Measurements from ENCODE around the gene AIM2. TPM values are rescaled to one million over a fixed set of nuclear protein-coding genes. Genes with fewer than 3 reads are reported as not detected.
"Not testable (repeated sequence)": the region's sequence is repeated elsewhere in the genome, so short reads cannot be mapped to it uniquely, and the experiment has no call there.

The AIM2 gene
- under 1 TPM in 2 of 4 donors, not detected in 2; 0.21 to 0.30 TPM for polyA plus RNA-seq (ENCODE audit: insufficient read length in 4 of 4)

DNA sequence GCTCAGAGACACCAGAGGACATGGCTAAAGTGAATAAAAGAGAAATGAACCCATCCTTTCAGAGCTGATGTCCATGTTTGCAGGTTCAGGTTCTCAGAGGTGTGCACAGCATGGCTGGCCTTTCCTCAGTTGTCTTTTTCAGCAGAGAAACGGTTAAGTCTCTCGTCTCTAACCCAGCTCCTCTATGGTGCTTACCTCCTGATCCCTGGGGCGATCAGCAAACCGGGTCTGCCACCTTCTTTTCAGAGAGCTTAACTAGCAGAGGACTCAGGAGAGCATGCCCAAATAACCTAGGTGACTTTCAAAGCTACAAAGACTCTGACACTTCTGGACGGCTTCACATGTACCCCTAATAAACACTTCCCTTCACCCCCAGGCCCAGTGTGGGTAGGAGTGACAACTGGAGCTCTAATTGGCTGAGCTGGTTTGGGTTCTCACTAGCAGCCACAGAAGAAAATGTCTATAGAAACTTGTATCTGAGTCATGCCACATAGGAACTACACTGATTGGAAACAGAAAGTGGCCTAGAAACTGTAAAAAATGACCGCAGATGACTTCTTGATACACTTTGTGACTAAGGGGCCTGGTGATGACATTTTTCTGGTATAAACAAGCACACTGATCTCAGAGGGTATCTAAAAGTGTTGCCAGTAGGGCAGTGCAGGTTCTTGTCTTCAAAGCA, at the start of gene AIM2:
TSS of gene AIM2 (minus strand) at position 329 of the 682 bp plus-strand sequence. CDS start 3,267 bp downstream, outside the sequence.
- DNase-seq (ENCODE audit: low read depth in 4 of 4, low spot score in 3 of 4): no peak

GRCh38 chr1:159123587-159123986, 47.0 kb upstream of the AIM2 start:
- DNase-seq (ENCODE audit: low read depth in 4 of 4, low spot score in 3 of 4): no peak

DNA sequence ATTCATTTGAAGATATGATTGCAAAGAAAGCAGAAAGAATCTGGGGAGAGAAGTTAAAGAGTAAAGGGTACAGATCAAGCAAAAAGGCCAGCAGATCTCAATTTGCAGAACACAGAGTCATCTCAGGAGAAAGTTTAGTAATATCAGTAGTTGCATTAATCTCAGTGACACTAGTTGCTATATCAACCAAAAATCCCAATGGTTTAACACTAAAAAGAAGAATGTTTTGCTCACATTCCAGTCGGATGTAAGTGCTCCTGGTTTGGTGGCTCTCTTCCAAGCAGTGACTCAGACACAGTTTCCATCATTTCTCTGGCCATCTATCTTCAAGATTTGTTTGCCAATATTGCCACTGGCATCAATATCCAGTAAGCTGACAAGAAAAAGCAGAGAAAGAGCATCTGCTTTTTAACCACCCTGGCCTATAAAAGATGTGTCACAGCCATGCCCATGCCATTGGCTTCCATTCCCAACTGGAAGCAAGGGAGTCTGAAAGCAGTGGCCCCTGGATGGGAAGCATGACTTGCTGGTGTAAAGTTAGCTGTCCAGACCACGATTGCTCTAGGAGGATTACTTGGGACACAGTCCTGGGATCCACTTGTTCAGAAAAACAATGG, 45.5 kb upstream of the AIM2 start:
- DNase-seq (ENCODE audit: low read depth in 4 of 4, low spot score in 3 of 4): no peak

- no peak for DNase-seq (ENCODE audit: low read depth in 4 of 4, low spot score in 3 of 4)
Observed at GRCh38 chr1:159121526-159121925, 45.0 kb upstream of the AIM2 start.

DNA sequence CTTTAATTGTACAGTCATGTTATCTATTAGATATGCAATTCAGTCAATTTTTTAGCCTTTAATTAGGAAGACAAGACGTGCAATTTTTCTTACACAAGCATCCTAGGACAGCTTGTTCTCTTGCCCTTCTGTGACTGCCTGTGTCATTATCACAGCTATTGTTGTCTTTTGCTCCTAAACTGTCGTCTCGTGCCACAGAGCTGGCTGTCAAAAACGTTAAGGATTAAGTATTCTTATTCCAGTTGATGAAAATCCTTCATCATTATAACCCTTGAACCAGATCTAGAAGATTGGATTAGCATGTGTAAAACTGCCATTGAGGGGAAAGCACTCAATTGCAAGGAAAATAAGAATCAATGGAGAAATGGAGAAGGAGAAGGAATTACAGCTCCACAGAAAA, 43.8 kb upstream of the AIM2 start:
- no peak for DNase-seq (ENCODE audit: low read depth in 4 of 4, low spot score in 3 of 4)

DNA sequence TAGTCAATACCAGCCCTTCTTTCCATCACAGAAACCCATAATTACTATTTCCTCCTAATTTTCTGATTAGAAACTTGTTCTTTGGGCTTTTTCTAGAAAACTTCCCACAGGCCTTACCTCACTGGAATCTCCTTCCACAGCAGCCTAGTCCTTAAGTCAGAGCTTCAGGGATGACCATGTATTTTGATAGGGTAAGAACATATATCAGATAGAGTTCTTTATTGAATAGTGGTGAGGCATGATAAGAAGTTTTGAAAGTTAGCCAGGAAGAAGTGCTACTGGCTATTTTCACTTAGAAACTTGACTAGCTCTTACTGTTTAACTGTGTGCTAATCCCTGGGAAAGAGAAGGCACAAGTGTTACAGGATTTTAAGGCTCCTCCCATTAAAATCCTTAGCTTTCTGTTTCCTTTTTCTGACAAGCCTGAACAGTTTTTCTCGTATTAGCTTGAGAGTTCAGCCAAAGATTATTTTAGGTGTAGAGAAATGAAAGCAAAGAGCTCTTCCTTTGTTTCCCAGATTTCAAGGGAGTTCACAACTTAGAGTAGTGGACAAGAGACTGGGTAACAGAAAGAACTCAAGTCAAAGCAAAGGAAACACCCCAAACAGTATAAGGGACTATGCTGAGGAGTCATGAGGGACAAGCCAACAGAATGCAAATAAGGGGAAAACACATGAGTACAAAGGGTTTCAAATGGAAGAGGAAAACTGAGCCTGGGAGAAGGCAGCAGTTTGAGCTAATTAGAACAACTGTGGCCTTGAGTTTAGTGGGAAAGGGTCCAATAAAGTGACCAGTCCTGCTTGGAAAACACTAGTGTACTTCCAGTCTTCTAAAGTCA, 37.2 kb upstream of the AIM2 start:
- DNase-seq (ENCODE audit: low read depth in 4 of 4, low spot score in 3 of 4): no peak

DNA sequence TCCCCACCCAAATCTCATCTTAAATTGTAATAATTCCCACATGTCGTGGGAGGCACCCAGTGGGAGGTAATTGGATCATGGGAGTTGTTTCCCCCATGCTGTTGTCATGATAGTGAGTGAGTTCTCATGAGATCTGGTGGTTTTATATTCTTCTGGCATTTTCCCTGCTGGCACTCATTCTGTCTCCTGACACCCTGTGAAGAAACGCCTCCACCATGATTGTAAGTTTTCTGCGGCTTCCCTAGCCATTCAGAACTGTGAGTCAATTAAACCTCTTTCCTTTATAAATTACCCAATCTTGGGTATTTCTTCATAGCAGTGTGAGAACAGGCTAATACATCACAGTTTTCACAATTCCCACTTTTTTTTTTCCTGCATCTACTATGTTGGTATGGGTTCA, 26.5 kb upstream of the AIM2 start:
- not testable (repeated sequence) for DNase-seq (ENCODE audit: low read depth in 4 of 4, low spot score in 3 of 4)

DNA sequence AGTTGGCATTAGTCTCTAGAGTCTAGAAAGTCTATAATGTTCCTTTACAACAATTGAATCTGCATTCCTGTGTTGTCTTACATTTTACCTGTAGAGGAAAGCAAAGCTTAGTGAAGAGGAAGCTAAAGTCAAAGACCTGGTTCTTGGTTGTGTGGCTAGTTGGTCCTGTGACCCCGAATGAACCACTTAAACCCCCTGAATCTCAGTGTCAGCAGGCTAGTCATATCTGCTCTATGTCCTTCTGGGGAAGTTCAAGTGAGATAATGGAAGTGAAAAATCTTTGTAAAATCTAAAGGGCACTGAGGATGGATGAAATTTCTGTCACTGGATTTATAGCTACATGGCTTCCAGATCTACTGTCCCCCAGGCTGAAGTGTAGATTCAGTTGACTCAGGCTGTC, 24.0 kb upstream of the AIM2 start:
- no peak for DNase-seq (ENCODE audit: low read depth in 4 of 4, low spot score in 3 of 4)

DNA sequence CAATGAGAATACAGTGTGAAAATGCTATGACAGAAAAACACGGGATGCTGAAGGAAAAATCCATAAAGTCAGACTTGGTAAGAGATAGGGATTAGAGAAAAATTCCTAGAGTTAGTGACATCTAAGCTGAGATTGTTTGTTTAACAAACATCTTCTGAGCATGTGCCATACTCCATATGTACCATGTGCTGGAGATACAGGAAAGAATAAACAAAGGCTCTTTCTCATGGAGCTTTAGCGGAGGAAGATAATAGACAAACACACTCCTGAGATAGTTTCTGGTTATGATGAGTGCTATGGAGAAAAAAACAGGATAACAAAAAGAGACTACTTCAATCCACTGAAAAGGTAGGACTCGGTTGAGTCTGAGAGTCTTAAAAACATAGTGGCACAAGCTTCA, 22.0 kb upstream of the AIM2 start:
- DNase-seq (ENCODE audit: low read depth in 4 of 4, low spot score in 3 of 4): no peak

DNA sequence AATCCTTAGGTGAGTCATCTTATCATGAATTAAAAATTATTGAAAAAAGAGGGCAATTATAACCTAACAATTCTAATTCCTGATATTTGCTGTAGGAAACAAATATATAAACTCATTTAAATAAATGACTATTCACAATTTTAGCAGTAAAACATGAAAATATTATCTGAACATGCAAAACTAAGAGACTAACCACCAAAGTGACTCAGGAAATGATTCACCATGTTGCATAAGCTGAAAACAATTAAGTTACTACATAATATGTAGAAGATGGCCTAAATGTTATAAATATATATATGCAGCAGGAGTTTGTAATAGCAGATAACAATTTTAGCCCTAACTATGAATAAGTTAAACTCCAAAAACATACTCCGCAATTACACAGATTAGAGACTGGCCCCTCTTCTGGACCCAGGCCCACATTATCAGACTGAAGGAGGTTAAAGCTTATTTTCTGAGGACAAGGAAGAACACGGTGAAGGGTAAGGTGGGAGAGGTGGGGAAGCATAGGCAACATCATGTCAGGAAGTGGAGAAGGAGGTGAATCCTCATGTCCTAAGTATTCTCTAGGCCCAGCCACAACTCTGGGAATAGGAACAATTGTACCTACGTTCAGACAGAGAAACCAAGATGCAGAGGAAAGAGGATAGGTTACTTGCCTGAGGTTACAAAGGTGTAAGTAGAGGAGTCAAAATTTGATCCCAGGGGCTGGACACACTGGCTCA, 15.6 kb upstream of the AIM2 start:
- no peak for DNase-seq (ENCODE audit: low read depth in 4 of 4, low spot score in 3 of 4)

GRCh38 chr1:159091607-159092031, 15.1 kb upstream of the AIM2 start:
- no peak for DNase-seq (ENCODE audit: low read depth in 4 of 4, low spot score in 3 of 4)

GRCh38 chr1:159091180-159091560, 14.6 kb upstream of the AIM2 start:
- no peak for DNase-seq (ENCODE audit: low read depth in 4 of 4, low spot score in 3 of 4)

- no peak for DNase-seq (ENCODE audit: low read depth in 4 of 4, low spot score in 3 of 4)
Observed at GRCh38 chr1:159090286-159091179, 14.0 kb upstream of the AIM2 start.

DNA sequence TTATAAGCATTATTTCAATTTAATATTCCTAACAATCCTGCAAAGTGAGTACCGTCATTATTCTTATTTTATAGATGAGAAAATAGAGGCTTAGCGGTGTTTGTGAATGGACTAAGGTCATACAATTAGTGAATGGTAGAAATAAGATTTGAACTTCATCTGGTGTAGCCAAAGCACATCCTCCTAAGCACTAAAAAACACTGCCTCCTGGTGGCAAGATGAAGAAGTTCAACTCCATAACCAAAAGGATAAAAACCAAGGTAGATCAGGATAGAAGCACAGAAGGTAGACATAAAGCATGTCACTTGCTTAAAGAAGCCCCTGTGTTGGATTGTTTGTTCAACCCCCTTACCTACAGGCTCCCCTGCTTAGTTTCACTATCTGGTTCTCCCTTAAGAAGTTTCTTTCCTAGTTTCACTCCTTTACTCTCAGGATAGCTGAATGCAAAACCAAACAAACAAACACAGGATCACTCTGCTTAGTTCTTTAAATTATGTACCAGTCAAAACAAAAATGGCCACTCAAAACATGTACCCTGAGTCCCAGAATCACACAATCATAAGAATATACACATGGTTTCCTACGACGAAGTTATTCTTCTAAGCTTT, 12.7 kb upstream of the AIM2 start:
- DNase-seq (ENCODE audit: low read depth in 4 of 4, low spot score in 3 of 4): no peak

- DNase-seq (ENCODE audit: low read depth in 4 of 4, low spot score in 3 of 4): no peak
Observed at GRCh38 chr1:159088546-159089183, 12.1 kb upstream of the AIM2 start.

- no peak for DNase-seq (ENCODE audit: low read depth in 4 of 4, low spot score in 3 of 4)
Observed at GRCh38 chr1:159088050-159088449, 11.5 kb upstream of the AIM2 start.

DNA sequence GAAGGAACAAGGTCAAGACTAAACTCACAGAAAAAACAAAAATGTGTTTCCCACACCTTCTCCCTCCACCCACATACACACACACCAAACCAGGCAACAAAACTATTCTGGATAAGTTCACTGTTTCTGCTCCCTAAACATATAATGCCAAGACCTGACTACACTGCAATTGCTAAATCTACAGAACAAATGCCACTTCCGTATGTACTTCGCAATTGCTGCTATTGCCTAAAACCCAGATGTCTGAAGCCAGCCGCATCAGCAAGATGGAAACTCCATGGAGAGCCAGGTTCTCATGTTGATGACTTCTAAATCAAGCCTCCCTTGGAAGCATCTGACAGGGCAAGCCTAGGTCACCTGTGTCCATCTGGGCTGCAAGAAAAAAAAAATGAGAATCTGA, 8.3 kb upstream of the AIM2 start:
- DNase-seq (ENCODE audit: low read depth in 4 of 4, low spot score in 3 of 4): no peak

DNA sequence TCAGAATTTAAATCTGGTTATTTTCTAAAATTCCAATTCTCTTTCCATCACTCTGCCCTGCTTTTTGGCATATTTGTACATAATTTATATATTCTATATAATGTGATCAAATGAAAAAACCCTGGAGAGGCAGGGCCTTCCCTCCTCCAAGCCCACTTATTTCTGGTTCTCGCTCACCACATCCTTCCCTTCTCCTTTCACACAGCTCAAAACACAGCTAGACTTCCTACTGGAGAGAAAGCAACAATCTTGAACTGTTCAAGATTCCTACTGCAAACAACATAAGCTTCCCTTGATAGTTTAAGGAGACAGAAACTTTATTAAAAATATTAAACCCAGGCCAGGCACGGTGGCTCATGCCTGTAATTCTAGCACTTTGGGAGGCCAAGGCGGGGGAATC, 7.6 kb upstream of the AIM2 start:
- DNase-seq (ENCODE audit: low read depth in 4 of 4, low spot score in 3 of 4): no peak

- no peak for DNase-seq (ENCODE audit: low read depth in 4 of 4, low spot score in 3 of 4)
Observed at GRCh38 chr1:159083013-159083412, 6.4 kb upstream of the AIM2 start.

Data from left renal pelvis (tissue), 4 donors.